Frontal cortex (tissue), 4 donors: Measurements from ENCODE around the gene SH2D6. TPM values are rescaled to one million over a fixed set of nuclear protein-coding genes. Genes with fewer than 3 reads are reported as not detected.
"Not testable (repeated sequence)": the region's sequence is repeated elsewhere in the genome, so short reads cannot be mapped to it uniquely, and the experiment has no call there.

ENCODE experiments used
- DNase-seq, 2 donors: peaks; one replicate each; pipeline ENCODE4 v3.0.0; 2012; ENCODE audit warnings: low spot score in 2 of 2
- FAIRE-seq: peaks from 2 replicates; lab custom pipeline; 2012; peaks lifted over from hg19 to GRCh38; lab: Jason Lieb, UNC
- total RNA-seq: library from RNA; depleted of rRNA; stranded (reverse); fragments of >200 nt; gene quantifications from one replicate; pipeline ENCODE4 v1.2.3, GENCODE V29; 2014
- donor health status: control.
- donor health status: control.
- donor health status: control.

The SH2D6 gene
- total RNA-seq, 1 donor from 2014 or later = 0.41 TPM

DNA sequence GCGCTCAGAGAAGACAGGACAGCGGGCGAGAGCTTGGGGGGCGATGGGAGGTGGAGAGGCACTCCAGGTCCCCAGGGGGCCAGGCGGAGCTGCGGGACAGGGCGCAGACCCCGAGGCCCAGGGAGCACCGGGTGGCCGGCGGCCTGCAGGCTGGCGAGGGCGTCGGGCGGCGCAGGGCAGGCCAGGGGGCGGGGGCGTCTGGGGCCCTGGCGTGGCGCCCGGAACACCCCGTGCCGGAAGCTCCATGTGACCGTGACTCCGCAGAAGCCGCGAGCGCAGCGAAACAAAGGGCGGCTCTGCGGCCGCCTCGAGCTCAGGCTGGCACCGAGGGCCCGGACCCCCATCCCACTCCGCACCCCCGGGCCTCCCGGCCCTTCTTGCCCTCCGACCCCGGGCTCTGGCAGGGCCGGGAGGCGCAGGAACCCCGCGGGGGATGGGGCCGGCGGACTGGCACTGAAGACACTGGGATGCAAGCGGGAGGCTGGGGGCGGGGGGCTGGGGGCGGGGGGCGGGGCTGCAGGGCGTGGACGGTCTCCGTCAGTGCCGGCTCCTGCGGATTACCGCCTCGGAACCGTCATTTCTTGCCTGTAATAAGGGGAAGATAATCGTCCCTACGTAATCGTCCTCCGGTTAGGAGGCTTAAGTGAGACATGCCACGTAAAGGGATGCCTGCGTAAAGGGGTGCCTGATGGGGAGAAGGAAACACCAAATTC, 19.1 kb downstream of the SH2D6 start:
- DNase-seq (peak; percentile 89 to 92), FAIRE-seq (no peak)

DNA sequence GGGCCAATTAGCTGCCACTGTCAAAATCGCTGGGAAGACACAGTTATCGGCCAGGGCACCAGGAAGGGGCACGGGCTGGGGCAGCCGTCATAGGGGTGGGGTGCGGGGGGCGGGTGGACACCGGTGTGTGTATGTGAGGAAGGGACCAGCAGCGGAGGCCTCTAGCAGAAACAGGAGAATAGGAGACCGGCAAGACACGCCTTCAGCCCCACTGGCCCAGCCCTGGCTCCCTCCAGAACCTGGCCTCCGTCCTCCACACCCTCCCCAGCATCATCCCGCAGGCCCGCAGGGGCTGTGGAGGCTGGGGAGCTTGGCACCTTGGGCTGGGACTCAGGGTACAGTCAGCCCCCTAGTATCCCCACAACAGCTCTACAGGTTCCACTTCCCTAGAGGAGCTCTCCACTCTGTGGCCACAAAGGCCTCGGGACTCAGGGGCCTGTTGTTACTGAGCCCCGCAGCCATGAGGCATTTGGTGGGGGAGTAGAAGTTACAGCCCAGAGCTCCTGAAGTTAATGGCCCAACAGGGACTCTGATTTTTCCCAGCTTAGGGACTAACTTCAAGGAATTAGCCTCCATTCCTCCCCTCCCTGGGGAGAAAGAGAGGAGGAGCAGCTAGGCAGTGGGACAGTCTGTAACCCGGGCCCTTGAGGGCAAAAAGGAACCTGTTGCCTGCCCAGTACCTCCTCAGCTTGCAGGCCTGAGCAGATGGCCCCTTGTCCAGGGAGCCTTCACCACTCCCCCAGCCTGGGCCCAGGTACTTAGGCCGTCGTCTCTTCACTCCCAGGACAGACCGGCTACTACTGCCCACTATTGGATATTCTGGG, 19.9 kb downstream of the SH2D6 start:
- FAIRE-seq = no peak

DNA sequence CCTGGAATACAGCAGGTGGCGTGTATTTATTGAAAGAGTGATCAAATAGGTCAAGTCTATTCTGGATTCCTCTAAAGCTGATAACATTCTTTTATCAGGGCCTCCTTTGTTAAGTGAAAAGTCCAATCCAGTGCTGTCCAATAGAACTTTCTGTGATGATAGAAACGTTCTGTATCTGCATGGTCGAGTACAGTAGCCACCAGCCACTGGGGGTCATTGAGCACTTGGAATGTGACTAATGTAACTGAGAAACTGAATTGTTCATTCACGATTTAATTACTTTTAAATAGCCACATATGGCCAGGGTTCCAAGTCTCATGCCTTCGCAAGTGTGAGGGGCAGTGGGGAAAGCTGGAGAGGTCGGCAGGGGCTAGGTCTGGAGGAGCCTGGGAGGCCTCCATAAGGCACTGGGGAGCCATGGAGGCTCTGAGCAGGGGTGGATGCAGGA, 20.5 kb downstream of the SH2D6 start:
- DNase-seq (no peak), FAIRE-seq (no peak)

More for the DNA sequence above, 19.9 kb downstream of the SH2D6 start:
- DNase-seq = no peak

DNA sequence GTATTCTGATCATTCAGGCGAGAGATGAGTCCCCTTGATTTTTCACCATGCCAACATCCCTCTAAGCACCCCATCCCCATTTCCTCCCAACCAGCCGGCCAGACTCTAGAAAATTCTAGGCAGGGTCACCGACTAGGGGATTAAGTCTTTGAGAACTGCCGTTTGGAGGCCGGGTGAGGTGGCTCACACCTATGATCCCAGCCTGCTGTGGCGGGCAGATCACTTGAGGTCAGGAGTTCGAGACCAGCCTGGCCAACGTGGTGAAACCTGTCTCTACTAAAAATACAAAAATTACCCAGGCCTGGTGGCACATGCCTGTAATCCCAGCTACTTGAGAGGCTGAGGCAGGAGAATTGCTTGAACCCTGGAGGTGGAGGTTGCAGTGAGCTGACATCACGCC, 21.1 kb downstream of the SH2D6 start:
- DNase-seq, FAIRE-seq: not testable (repeated sequence)

DNA sequence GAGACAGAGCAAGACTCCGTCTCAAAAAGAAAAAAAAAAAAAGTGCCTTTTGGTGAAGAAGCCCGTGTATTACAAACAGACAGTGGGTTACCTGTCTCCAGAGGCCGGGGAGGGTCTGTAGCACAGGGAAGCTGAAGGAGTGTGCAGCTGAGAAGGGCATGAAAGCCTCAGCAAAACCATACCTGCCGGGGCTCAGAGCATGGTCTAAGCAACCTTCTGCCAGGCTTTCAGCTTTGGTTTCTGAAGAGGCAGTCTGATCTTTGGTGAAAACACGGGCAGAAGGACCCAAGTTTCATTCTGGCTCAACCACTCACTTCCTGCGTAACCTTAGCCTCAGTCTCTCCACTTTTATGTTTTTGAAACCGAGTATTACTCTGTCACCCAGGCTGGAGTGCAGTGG, 21.5 kb downstream of the SH2D6 start:
- no peak for FAIRE-seq
- DNase-seq = no peak

DNA sequence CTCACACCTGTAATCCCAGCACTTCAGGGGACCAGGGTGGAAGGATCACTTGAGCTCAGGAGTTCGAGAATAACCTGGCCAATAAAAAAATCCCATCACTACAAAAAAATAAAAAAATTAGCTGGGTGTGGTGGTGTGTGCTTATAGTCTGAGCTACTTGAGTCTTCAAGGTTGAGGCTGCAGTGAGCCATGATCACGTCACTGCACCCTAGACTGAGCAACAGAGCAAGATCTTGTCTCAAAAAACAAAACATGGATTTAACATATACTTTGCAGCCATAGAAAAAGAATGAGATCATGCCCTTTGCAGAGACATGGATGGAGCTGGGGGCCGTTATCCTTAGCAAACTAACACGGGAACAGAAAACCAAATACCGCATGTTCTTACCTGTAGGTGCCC, 22.2 kb downstream of the SH2D6 start:
- DNase-seq (no peak), FAIRE-seq (no peak)

DNA sequence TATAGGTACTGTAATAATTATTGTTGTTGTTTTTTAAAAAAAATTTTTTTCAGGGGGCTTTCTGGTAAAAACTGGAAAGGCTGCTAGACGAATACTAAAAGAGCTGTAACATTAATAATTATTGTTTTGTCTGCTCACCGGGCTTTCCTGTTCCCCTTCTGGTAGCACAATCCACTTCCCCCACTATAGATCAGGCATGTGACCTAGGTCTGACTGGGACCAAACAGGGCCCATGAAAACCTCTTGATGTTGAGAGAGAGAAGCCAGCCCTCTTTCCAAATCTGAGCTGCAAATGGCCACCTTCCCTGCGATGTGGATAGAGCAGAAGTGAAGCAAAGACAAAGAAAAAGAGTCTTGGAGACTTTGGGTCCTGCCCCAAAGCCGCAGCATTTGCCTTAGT, 23.4 kb downstream of the SH2D6 start:
- FAIRE-seq = no peak
- DNase-seq = no peak

DNA sequence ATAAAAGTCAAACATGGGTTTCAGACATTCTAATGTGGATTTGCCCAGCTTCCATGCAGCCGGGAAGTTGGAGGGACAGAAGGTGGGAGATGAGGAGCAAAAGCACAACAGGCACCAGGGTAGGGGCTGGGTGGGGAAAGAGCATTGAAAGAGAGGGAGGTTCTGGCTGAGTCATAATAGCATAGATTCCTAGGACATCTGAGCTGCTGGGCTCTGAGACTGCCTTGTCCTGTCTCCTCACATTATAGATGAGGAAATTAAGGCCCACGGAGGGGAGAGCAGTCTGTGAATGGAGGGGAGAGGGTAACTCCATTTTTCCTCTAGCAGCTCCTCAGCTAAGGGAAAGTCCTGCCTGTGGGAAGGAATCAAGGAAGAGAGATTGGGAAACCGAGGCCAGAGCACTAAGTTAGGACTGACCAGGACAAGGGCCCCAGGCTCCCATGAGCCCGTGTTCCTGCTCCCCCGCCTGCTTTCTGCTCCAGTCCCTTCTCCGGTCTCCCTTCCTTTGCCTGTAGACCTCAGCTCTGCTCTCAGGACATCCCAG, 26.2 kb downstream of the SH2D6 start:
- FAIRE-seq (no peak), DNase-seq (no peak)

DNA sequence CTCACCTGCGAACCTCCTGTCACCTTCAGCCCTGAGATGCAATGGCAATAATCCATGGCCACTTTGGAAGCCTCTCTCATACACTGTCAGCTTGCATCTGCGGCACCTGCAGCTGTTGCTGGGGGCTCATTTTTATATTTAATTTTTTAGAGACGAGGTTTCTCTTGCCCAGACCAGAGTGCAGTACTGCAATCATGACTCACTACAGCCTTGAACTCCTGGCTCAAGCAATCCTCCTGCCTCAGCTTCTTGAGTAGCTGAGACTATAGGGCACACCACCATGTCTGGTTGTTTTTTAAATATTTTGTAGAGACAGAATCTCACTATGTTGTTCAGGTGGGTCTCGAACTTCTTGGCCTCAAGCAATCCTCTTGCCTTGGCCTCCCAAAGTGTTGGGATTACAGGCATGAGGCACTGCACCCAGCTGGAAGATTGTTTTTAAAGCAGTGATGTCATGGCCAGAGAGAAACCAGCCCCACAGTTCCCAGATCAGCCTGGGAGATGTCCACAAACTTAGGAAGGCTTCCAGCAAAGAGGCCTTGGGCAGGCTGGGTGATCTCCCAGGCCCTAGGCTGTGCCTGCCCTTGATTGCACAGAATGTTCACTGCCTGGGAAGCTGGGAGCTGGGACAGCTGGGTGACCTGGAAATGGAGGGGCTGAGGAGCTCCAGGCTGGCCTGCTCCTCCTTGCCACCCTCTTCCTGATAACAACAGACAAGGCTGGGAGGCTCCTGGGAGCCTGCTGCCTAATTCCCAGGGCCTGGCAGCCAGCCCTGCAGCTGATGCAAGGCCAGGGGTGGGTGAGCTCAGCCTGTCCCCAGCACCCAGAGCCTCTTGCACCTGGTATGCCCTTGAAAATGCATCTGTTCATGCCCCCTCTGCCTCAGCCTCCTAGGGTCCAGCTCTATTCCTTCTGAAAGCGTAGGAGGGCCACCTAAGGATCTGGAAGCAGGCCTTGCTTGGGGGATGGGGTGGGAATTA, 27.1 kb downstream of the SH2D6 start:
- no peak for DNase-seq
- FAIRE-seq = no peak

DNA sequence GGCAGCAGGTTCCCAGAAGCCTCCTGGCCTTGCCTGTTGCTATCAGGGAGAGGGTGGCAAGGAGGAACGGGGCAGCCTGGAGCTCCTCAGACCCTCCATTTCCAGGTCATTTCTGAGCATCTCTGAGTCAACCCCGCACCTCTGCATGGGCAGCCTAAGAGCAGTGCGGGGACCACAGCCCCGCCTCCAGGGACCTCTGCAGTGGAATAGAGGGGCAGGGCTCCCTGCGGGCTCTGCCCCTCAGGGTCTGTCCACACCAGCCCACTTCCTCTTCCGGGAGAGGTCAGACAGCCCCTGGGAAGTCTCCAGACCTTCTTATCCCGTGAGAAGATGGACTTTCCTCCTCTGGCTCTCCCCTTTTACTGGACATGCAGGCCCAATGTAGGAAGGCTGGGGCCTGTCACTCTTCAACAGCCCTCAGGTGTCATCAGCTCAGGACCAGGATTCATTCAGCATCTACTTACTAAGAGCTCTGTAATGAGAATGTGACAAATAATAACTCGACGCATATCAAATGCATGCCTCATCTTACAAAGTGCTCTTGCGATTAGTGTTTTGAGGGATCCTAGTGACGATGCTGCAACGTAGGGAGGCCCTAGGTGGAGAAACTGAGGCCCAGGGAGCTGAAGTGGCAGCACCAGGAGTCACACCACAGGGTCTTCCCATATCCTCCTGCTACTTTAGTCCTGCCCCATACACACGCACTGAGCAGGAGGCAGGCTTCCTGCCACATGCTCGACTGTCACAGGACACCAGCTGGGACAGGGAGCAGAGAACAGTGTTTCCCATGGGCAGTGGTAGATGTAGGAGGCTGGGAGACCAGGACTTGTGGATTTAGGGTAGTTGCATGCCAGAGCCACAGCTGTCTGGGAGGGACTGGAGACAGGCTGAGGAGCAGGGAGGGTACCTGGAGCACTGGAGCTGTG, 28.0 kb downstream of the SH2D6 start:
- FAIRE-seq (no peak), DNase-seq (no peak)

DNA sequence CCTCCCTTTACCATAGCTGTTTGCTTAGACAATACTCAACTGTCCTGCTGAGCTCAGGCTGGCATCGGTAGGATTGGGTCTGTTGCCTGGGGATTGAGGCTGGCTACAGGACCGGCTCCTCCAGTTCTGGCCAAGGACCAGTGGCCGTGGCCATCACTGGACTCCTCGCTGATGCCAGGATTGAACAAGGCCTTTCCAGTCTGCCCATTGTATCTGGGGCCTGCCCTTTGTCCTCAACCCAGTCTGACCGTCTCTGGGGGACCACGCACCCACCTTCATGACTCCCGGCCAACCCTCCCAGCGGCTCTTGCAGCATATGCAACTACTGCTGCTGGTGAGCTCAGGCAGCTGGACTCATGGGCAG, 28.7 kb downstream of the SH2D6 start:
- no peak for DNase-seq
- no peak for FAIRE-seq

DNA sequence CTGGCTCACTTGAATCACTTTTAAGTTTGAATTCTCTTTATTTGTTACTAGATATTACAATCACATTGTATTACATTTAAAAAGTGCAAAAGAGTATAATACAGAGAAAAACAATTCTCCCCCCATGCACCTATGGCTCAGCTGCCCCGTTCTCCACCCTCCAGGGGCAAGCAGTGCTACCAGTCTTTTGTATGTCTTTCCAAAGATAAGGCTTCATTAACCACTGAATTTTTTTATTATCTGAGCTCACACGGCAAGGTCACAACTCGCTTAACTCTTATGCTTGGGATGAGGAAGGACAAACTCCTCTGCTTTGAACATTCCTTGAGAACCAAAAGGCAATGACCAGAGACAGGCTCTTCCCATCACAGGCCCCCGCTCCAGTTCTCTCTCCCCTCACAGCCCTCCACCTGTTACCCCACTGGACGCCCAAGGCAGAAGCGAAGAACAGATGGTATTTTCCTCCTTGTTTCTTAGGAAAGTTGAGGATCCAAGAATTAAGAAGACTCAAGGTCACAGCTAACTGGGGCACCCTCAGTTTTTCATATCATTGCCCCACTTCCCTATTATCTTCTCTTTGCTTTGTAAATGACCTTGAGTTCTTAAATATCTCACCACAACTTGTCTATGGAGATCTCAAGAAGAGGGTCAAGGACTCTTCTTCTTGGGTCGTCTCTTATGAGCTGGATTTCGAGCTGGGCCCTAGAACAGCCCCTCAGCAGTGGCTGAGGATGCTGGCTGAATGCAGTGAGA, 30.1 kb downstream of the SH2D6 start:
- FAIRE-seq (no peak), DNase-seq (no peak)

DNA sequence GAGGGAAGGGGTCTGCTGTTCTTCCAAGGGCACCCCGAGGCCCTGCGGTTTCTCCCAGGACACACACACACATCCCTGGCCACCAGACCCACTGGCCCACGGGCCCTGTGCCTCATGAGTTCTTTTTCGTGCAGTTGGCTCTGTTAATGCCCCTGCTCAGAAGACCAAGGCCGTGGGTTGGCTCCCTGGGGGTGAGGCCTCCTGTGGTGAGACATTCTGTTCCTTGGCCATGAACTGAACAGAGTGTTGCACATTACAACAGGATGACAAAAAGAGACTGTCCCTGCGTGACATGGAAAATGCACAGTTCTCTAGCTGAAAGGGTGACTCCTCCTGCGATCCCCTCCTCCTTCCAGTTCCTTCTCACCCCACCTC, 30.7 kb downstream of the SH2D6 start:
- DNase-seq (no peak), FAIRE-seq (no peak)

DNA sequence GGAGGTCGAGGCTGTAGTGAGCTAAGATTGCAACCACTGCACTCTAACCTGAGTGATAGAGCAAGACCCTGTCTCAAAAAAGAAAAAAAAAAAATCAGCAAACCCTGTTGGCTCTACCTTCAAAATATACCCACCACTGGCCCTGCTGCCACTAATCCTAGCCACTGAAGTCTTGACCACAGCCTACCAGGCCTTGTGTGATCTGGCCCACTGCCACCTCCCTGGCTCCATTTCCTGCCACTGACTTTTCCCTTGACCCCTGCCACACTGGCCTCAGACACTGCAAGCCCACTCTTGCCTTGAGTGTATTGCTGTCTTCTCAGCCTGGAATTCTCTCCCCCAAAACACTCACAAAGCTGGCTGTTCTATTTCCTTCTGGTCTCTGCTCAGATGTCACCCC, 33.7 kb downstream of the SH2D6 start:
- FAIRE-seq (no peak), DNase-seq (no peak)

DNA sequence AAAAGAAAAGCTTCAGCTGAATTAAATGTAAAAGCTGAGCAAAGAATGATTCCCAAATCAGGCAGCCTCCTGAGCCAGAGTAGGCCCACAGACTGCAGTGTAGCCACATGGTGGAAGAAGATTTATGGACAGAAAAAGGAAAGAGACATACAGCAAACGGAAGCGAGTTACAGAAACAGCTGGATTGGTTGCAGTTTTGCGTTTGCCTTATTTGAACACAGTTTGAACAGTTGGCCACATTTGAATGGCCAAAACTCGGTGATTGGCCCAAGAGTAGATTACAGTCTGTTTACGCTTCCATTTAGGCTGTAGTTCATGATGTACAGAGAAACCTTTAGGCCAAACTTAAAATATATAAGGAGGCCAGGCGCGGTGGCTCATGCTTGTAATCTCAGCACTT, 35.1 kb downstream of the SH2D6 start:
- no peak for DNase-seq
- FAIRE-seq = no peak

DNA sequence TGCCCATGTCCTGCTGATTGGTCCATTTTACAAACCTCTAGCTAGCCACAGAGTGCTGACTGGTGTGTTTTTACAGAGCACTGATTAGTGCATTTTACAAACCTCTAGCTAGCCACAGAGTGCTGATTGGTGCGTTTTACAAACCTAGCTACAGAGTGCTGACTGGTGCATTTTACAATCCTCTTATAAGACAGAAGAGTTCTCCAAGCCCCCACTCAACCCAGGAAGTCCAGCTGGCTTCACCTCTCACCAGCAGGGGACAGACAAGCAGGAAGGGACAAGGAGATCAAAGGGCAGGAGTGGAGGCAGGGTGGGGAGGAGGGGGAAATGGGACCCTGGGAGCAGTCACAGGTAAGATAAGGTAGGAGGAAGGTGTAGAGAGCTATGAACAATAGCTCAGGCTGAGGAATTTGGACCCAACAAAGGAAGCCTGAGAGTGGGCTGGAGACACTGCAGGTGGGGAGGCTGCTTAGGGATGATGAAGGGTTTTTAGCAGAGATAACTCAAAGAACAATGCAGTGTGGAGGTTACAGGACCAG, 37.1 kb downstream of the SH2D6 start:
- no peak for DNase-seq
- FAIRE-seq = no peak

DNA sequence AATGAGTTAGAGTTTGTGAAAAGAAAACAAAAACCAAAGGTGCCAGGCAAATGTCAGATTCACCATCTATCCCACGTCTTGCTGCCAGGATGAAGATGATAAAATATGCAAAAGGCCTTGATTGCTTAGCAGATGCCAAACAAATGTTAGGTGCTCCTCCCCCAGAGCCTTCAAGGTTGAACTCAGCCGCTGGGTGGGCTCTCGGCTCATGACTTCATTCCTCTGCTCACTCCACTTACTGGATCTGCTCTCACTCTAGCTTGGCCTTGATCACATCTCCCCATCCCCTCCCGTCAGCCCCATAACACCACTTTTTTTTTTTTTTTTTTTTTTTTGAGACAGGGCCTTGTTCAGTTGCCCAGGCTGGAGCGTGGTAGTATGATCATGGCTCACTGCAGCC, 38.5 kb downstream of the SH2D6 start:
- FAIRE-seq = no peak
- DNase-seq = no peak

DNA sequence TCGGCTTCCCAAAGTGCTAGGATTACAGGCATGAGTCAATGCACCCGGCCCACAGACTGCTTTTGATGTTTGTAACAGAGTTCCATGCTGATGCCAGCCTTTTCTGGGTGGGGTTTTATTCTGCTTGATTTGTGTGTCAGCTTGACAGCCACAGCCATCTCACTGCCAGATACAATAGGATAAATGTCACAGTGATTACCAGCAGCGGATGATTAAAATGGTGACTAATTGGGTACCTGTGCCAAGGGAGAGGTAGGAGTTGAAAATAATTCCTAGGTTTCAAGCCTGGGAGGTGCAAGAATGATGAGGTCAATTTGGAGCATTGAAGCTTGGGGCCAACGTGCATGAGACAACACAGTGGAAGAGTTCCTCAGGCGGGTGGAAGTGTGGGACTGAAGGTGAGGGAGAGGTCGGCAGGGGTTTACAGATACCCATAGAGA, 39.4 kb downstream of the SH2D6 start:
- no peak for FAIRE-seq
- DNase-seq = no peak
